ENCODE measurements around the gene ZNF699.

GRCh38 chr19:9308091-9308770 lies 1.4 kb downstream of the ZNF699 start:
- TF ChIP-seq CTCF (IDR thresholded peaks at IDR 0.05; ENCODE audit: insufficient read depth, low read length) = no peak
- no peak for TF ChIP-seq SPI1 (IDR thresholded peaks at IDR 0.05; ENCODE audit: borderline replicate concordance, low read depth)
- TF ChIP-seq GABPA (IDR thresholded peaks at IDR 0.05; ENCODE audit: low read depth) = no peak
- TF ChIP-seq REST (IDR thresholded peaks at IDR 0.05; ENCODE audit: insufficient replicate concordance, low read depth) = no peak
- no peak for TF ChIP-seq POLR2AphosphoS5 (IDR thresholded peaks at IDR 0.05; ENCODE audit: low read depth)

All from HL-60 (cell line).